ENCODE results near the gene LTBR.

Gene LTBR

GRCh38 chr12:6367969-6368892 lies 15.7 kb upstream of the LTBR start:
- no peak for DNase-seq (ENCODE audit: low read depth in 2 of 2, low spot score in 1 of 2)

- DNase-seq (ENCODE audit: low read depth in 2 of 2, low spot score in 1 of 2), result no peak
Measured at GRCh38 chr12:6368906-6369525, 14.9 kb upstream of the LTBR start.

- DNase-seq (ENCODE audit: low read depth in 2 of 2, low spot score in 1 of 2), result no peak
Measured at GRCh38 chr12:6369916-6370575, 13.9 kb upstream of the LTBR start.

GRCh38 chr12:6370576-6370935 lies 13.4 kb upstream of the LTBR start:
- DNase-seq (ENCODE audit: low read depth in 2 of 2, low spot score in 1 of 2), result no peak

GRCh38 chr12:6370994-6371754 lies 12.8 kb upstream of the LTBR start:
- no peak for DNase-seq (ENCODE audit: low read depth in 2 of 2, low spot score in 1 of 2)

GRCh38 chr12:6372403-6373003 lies 11.5 kb upstream of the LTBR start:
- DNase-seq (ENCODE audit: low read depth in 2 of 2, low spot score in 1 of 2), result no peak

- no peak for DNase-seq (ENCODE audit: low read depth in 2 of 2, low spot score in 1 of 2)
Measured at GRCh38 chr12:6373022-6373787, 10.8 kb upstream of the LTBR start.

- DNase-seq (ENCODE audit: low read depth in 2 of 2, low spot score in 1 of 2), result no peak
Measured at GRCh38 chr12:6374028-6374785, 9.8 kb upstream of the LTBR start.

GRCh38 chr12:6374786-6375160 lies 9.2 kb upstream of the LTBR start:
- DNase-seq (ENCODE audit: low read depth in 2 of 2, low spot score in 1 of 2), result no peak

GRCh38 chr12:6375269-6376078 lies 8.5 kb upstream of the LTBR start, which contains the start of gene SCNN1A:
SCNN1A (minus strand) TSS chr12:6375563; CDS start chr12:6374783, 780 bp downstream.
- DNase-seq (ENCODE audit: low read depth in 2 of 2, low spot score in 1 of 2), result no peak

- DNase-seq (ENCODE audit: low read depth in 2 of 2, low spot score in 1 of 2), result no peak
Measured at GRCh38 chr12:6376079-6376869, 7.7 kb upstream of the LTBR start.

- DNase-seq (ENCODE audit: low read depth in 2 of 2, low spot score in 1 of 2), result no peak
Measured at GRCh38 chr12:6376870-6377666, 6.9 kb upstream of the LTBR start.

GRCh38 chr12:6377667-6377994 lies 6.3 kb upstream of the LTBR start:
- DNase-seq (ENCODE audit: low read depth in 2 of 2, low spot score in 1 of 2), result no peak

GRCh38 chr12:6378709-6379472 lies 5.1 kb upstream of the LTBR start:
- no peak for DNase-seq (ENCODE audit: low read depth in 2 of 2, low spot score in 1 of 2)

- no peak for DNase-seq (ENCODE audit: low read depth in 2 of 2, low spot score in 1 of 2)
Measured at GRCh38 chr12:6380141-6381121, 3.5 kb upstream of the LTBR start.
